ENCODE results near the gene DSCAML1. TPM values are rescaled to one million over a fixed set of nuclear protein-coding genes. Genes with fewer than 3 reads are reported as not detected.

DSCAML1 gene
- total RNA-seq, 2 experiments from 2014 or later = 0.13 to 0.29 TPM

- Mint-ChIP-seq H3K9me3 (no peaks in the 10 kb centered on the region), H3K27ac (no peak overlapping the region), H3K4me3 (no peak overlapping the region), H3K4me1 (ENCODE audit: low read depth) (peaks cover 2% of the 10 kb centered on the region), H3K36me3 (ENCODE audit: low read depth) (no peaks in the 10 kb centered on the region), H3K27me3 (no peaks in the 10 kb centered on the region)
- TF ChIP-seq CTCF (IDR thresholded peaks at IDR 0.05) = no peak
- ATAC-seq = no peak
- no peak for DNase-seq
- intact Hi-C loops (cut with micrococcal nuclease) = no loop called here
- CTCF ChIA-PET = no interaction called here
- POLR2A ChIA-PET = no interaction called here
These were observed 58.6 kb downstream of the DSCAML1 start for GRCh38 chr11:117738246-117738957.

GRCh38 chr11:117735350-117735977, 61.6 kb downstream of the DSCAML1 start:
- ATAC-seq (no peak), DNase-seq (no peak)
- intact Hi-C loops (cut with micrococcal nuclease) = no loop called here
- CTCF ChIA-PET = interaction anchor here (1.7 kb wide), 1 partner anchor 310 kb away, joined by 6 read pairs; no protein-coding TSS in a partner anchor
- H3K9me3 Mint-ChIP-seq = no peaks in the 10 kb centered on the region
- no peak overlapping the region for H3K27ac Mint-ChIP-seq
- H3K27me3 Mint-ChIP-seq = no peaks in the 10 kb centered on the region
- POLR2A ChIA-PET = no interaction called here
- H3K4me1 Mint-ChIP-seq (ENCODE audit: low read depth) = no peaks in the 10 kb centered on the region
- TF ChIP-seq CTCF (IDR thresholded peaks at IDR 0.05) = no peak
- H3K4me3 Mint-ChIP-seq = no peak overlapping the region
- H3K36me3 Mint-ChIP-seq (ENCODE audit: low read depth) = no peaks in the 10 kb centered on the region

GRCh38 chr11:117734601-117735024, 62.4 kb downstream of the DSCAML1 start:
- Mint-ChIP-seq H3K9me3 (no peaks in the 10 kb centered on the region), H3K27ac (no peak overlapping the region), H3K4me3 (no peak overlapping the region), H3K4me1 (ENCODE audit: low read depth) (no peaks in the 10 kb centered on the region), H3K27me3 (no peaks in the 10 kb centered on the region), H3K36me3 (ENCODE audit: low read depth) (no peaks in the 10 kb centered on the region)
- DNase-seq (no peak), ATAC-seq (no peak)
- intact Hi-C loops (cut with micrococcal nuclease) = no loop called here
- ChIA-PET POLR2A (interaction anchor here (0.6 kb wide), 1 partner anchor 218 kb away, joined by 3 read pairs; no protein-coding TSS in a partner anchor), CTCF (interaction anchor here (1.7 kb wide), 1 partner anchor 309 kb away, joined by 6 read pairs; no protein-coding TSS in a partner anchor)
- no peak for TF ChIP-seq CTCF (IDR thresholded peaks at IDR 0.05)

- intact Hi-C loops (cut with micrococcal nuclease) = no loop called here
- no peak overlapping the region for H3K4me3 Mint-ChIP-seq
- DNase-seq (no peak), ATAC-seq (no peak)
- no peaks in the 10 kb centered on the region for H3K9me3 Mint-ChIP-seq
- no peaks in the 10 kb centered on the region for H3K27me3 Mint-ChIP-seq
- ChIA-PET POLR2A (no interaction called here), CTCF (no interaction called here)
- H3K36me3 Mint-ChIP-seq (ENCODE audit: low read depth) = no peaks in the 10 kb centered on the region
- H3K27ac Mint-ChIP-seq = no peak overlapping the region
- no peaks in the 10 kb centered on the region for H3K4me1 Mint-ChIP-seq (ENCODE audit: low read depth)
- no peak for TF ChIP-seq CTCF (IDR thresholded peaks at IDR 0.05)
These were observed 63.7 kb downstream of the DSCAML1 start for GRCh38 chr11:117733316-117733715.

- Mint-ChIP-seq H3K4me1 (ENCODE audit: low read depth) (no peaks in the 10 kb centered on the region), H3K27ac (no peak overlapping the region), H3K27me3 (peaks cover 3% of the 10 kb centered on the region), H3K4me3 (no peak overlapping the region), H3K9me3 (no peaks in the 10 kb centered on the region), H3K36me3 (ENCODE audit: low read depth) (no peaks in the 10 kb centered on the region)
- intact Hi-C loops (cut with micrococcal nuclease) = no loop called here
- DNase-seq = no peak
- no peak for ATAC-seq
- TF ChIP-seq CTCF (IDR thresholded peaks at IDR 0.05) = no peak
- POLR2A ChIA-PET = no interaction called here
- CTCF ChIA-PET = interaction anchor here (1.0 to 1.6 kb wide), 3 partner anchors 21 to 306 kb away, joined by 3 to 7 read pairs (median 3); no protein-coding TSS in a partner anchor
These were observed 65.2 kb downstream of the DSCAML1 start for GRCh38 chr11:117731722-117732290.
